ENCODE measurements around the gene VAC14.

VAC14 gene

GRCh38 chr16:70691223-70692129 is 109.5 kb downstream of the VAC14 start:
- DNase-seq (ENCODE audit: low spot score), result peak; percentile 99

- no peak for DNase-seq (ENCODE audit: low spot score)
These were observed 110.7 kb downstream of the VAC14 start for GRCh38 chr16:70689970-70690891.

GRCh38 chr16:70689035-70689969 is 111.7 kb downstream of the VAC14 start:
- no peak for DNase-seq (ENCODE audit: low spot score)

GRCh38 chr16:70688246-70688742 is 112.7 kb downstream of the VAC14 start:
- peak; percentile 86 for DNase-seq (ENCODE audit: low spot score)

GRCh38 chr16:70687671-70688245 is 113.2 kb downstream of the VAC14 start:
- no peak for DNase-seq (ENCODE audit: low spot score)

- DNase-seq (ENCODE audit: low spot score), result no peak
These were observed 113.9 kb downstream of the VAC14 start for GRCh38 chr16:70687102-70687511.

- no peak for DNase-seq (ENCODE audit: low spot score)
These were observed 114.4 kb downstream of the VAC14 start for GRCh38 chr16:70686376-70687101.

GRCh38 chr16:70685938-70686375 is 115.0 kb downstream of the VAC14 start, which contains the start of gene MTSS2:
Gene MTSS2 (minus strand): TSS chr16:70686053. CDS start chr16:70685791, 262 bp downstream.
- DNase-seq (ENCODE audit: low spot score), result peak; percentile 78

GRCh38 chr16:70685061-70685937 is 115.7 kb downstream of the VAC14 start:
- no peak for DNase-seq (ENCODE audit: low spot score)

GRCh38 chr16:70684146-70685060 is 116.6 kb downstream of the VAC14 start:
- DNase-seq (ENCODE audit: low spot score), result no peak

- no peak for DNase-seq (ENCODE audit: low spot score)
These were observed 117.6 kb downstream of the VAC14 start for GRCh38 chr16:70683146-70683944.

- no peak for DNase-seq (ENCODE audit: low spot score)
These were observed 118.5 kb downstream of the VAC14 start for GRCh38 chr16:70682239-70683145.

- no peak for DNase-seq (ENCODE audit: low spot score)
These were observed 119.3 kb downstream of the VAC14 start for GRCh38 chr16:70681382-70682238.

GRCh38 chr16:70680495-70681381 is 120.2 kb downstream of the VAC14 start:
- no peak for DNase-seq (ENCODE audit: low spot score)

Data from cerebellar cortex (tissue), 1 donor.